Measurements from ENCODE around the gene RAB11FIP5.

- TF ChIP-seq SNAI2 (CRISPR knock-in tag; IDR thresholded peaks at IDR 0.05) (no peak), RARB (CRISPR knock-in tag; IDR thresholded peaks at IDR 0.05) (no peak)
These were observed 20.5 kb downstream of the RAB11FIP5 start for GRCh38 chr2:73092146-73092783.
